WTC11 (cell line): ENCODE results near the gene USP50. TPM values are rescaled to one million over a fixed set of nuclear protein-coding genes. Genes with fewer than 3 reads are reported as not detected.

Experiments
- ATAC-seq: fragments of 200-7000 bp; cut with Tn5 transposase; 2 replicates; pipeline ENCODE4 v1.10.0; 2021; ENCODE audit warnings: mild to moderate bottlenecking, moderate library complexity
- CTCF ChIA-PET: fragments of 300-600 bp; sonication (Branson Sonifier 250); formaldehyde crosslinking; loops from one replicate; lab custom pipeline; 2021; ENCODE audit warnings: antibody characterized with exemption; lab: Charles Lee
- POLR2A ChIA-PET: fragments of 350-600 bp; sonication (Branson Sonifier 250); formaldehyde crosslinking; loops from one replicate; lab custom pipeline; 2021; ENCODE audit warnings: antibody characterized with exemption; lab: Charles Lee
- DNase-seq: peaks from one replicate; pipeline ENCODE4 v3.0.0; 2021; ENCODE audit warnings: low spot score
- H3K27ac Mint-ChIP-seq: 2 replicates; pipeline ENCODE4 v1.8.0; 2021; ENCODE audit warnings: mixed read lengths
- H3K27me3 Mint-ChIP-seq: 2 replicates; pipeline ENCODE4 v1.8.0; 2021; ENCODE audit warnings: low read depth, mild to moderate bottlenecking, moderate library complexity, mixed read lengths
- H3K36me3 Mint-ChIP-seq: 2 replicates; pipeline ENCODE4 v1.8.0; 2021; ENCODE audit warnings: mixed read lengths
- H3K4me1 Mint-ChIP-seq: 2 replicates; pipeline ENCODE4 v1.8.0; 2022; ENCODE audit warnings: mixed read lengths
- H3K4me3 Mint-ChIP-seq: 2 replicates; pipeline ENCODE4 v1.8.0; 2021; ENCODE audit warnings: mild to moderate bottlenecking, moderate library complexity, mixed read lengths
- H3K9me3 Mint-ChIP-seq: 2 replicates; pipeline ENCODE4 v1.8.0; 2021; ENCODE audit warnings: mixed read lengths
- AFF4 ChIP-seq: sonication (generic); formaldehyde crosslinking; IDR thresholded peaks from 2 replicates; pipeline ENCODE4 v1.8.1; 2023; ENCODE audit warnings: mild to moderate bottlenecking, missing genetic modification reagents, borderline replicate concordance
- ARID4B ChIP-seq: sonication (generic); formaldehyde crosslinking; IDR thresholded peaks from 2 replicates; pipeline ENCODE4 v1.8.0; 2023; ENCODE audit warnings: missing genetic modification reagents, mild to moderate bottlenecking, borderline replicate concordance
- CBFB ChIP-seq: sonication (generic); formaldehyde crosslinking; IDR thresholded peaks from 2 replicates; pipeline ENCODE4 v1.8.1; 2022; ENCODE audit warnings: mild to moderate bottlenecking, low read depth, missing genetic modification reagents
- ETV6 ChIP-seq: sonication (generic); formaldehyde crosslinking; IDR thresholded peaks from 2 replicates; pipeline ENCODE4 v1.8.1; 2022; ENCODE audit warnings: mild to moderate bottlenecking, missing genetic modification reagents
- FOXJ3 ChIP-seq: sonication (generic); formaldehyde crosslinking; IDR thresholded peaks from 2 replicates; pipeline ENCODE4 v1.9.0; 2021; ENCODE audit warnings: missing genetic modification reagents, mild to moderate bottlenecking, borderline replicate concordance
- FOXK1 ChIP-seq: sonication (generic); formaldehyde crosslinking; IDR thresholded peaks from 2 replicates; pipeline ENCODE4 v1.8.0; 2022; ENCODE audit warnings: mild to moderate bottlenecking, moderate library complexity, missing genetic modification reagents
- GRHL2 ChIP-seq: fragments of 250-450 bp; sonication (Bioruptor Pico); IDR thresholded peaks from 2 replicates; pipeline ENCODE4 v1.8.0; 2022; ENCODE audit warnings: mild to moderate bottlenecking, moderate library complexity; ENCODE audit not compliant: insufficient replicate concordance, severe bottlenecking
- IRF2 ChIP-seq: sonication (generic); formaldehyde crosslinking; IDR thresholded peaks from 2 replicates; pipeline ENCODE4 v1.8.0; 2022; ENCODE audit warnings: low read depth, missing genetic modification reagents, borderline replicate concordance
- KAT7 ChIP-seq: sonication (generic); formaldehyde crosslinking; IDR thresholded peaks from 2 replicates; pipeline ENCODE4 v1.8.1; 2023; ENCODE audit warnings: missing genetic modification reagents, mild to moderate bottlenecking, borderline replicate concordance
- ZBTB43 ChIP-seq: sonication (generic); formaldehyde crosslinking; IDR thresholded peaks from 2 replicates; pipeline ENCODE4 v1.8.1; 2023; ENCODE audit warnings: mild to moderate bottlenecking, missing genetic modification reagents
- ZNF219 ChIP-seq: sonication (generic); formaldehyde crosslinking; IDR thresholded peaks from 2 replicates; pipeline ENCODE4 v1.8.0; 2023; ENCODE audit warnings: missing genetic modification reagents, mild to moderate bottlenecking, borderline replicate concordance
- ZNF396 ChIP-seq: fragments of 250-450 bp; sonication (Bioruptor Pico); IDR thresholded peaks from 2 replicates; pipeline ENCODE4 v1.8.0; 2021; ENCODE audit warnings: mild to moderate bottlenecking, moderate library complexity, borderline replicate concordance
- ZNF416 ChIP-seq: fragments of 250-450 bp; sonication (Bioruptor Pico); IDR thresholded peaks from 2 replicates; pipeline ENCODE4 v1.9.0; 2021; ENCODE audit warnings: mild to moderate bottlenecking, inconsistent platforms
- total RNA-seq: library from RNA; stranded (reverse); gene quantifications from 3 replicates; pipeline ENCODE4 v1.2.3, GENCODE V29; 2021
- TF ChIP-seq, protein P1 (sequence below): sonication (generic); formaldehyde crosslinking; IDR thresholded peaks from 2 replicates; pipeline ENCODE4 v1.8.1; 2023; ENCODE audit warnings: mild to moderate bottlenecking, missing genetic modification reagents, moderate library complexity
- TF ChIP-seq, protein P2 (sequence below): fragments of 250-450 bp; sonication (Bioruptor Pico); conservative IDR thresholded peaks from 2 replicates; pipeline ENCODE4 v1.9.0; 2021; ENCODE audit warnings: mild to moderate bottlenecking
- TF ChIP-seq, protein P3 (sequence below): sonication (generic); formaldehyde crosslinking; IDR thresholded peaks from 2 replicates; pipeline ENCODE4 v1.8.0; 2022; ENCODE audit warnings: mild to moderate bottlenecking, missing genetic modification reagents
- TF ChIP-seq, protein P4 (sequence below): fragments of 250-450 bp; sonication (Bioruptor Pico); IDR thresholded peaks from 2 replicates; pipeline ENCODE4 v2.1.2; 2022; ENCODE audit warnings: mild to moderate bottlenecking, moderate library complexity
- TF ChIP-seq, protein P5 (sequence below): sonication (generic); formaldehyde crosslinking; IDR thresholded peaks from 2 replicates; pipeline ENCODE4 v1.8.0; 2022; ENCODE audit warnings: mild to moderate bottlenecking, missing genetic modification reagents

USP50 gene
- total RNA-seq, 1 experiment from 2014 or later = not detected

DNA sequence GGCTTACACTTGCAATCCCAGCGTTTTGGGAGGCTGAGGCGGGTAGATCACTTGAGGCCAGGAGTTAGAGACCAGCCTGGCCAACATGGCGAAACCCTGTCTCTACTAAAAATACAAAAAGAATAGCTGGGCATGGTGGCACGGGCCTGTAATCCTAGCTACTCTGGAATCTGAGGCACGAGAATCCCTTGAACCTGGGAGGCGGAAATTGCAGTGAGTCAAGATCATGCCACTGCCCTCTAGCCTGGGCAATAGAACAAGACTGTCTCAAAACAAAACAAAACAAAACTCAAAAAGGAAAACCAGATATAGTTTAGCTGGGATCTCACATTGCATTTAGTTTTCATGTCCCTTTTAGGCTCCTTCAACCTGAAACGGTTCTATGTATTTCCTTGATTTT lies 2.9 kb upstream of the USP50 start:
- ATAC-seq (no peak), DNase-seq (no peak)
- Mint-ChIP-seq H3K4me1 (peaks cover 11% of the 10 kb centered on the region), H3K4me3 (no peak overlapping the region), H3K36me3 (no peaks in the 10 kb centered on the region), H3K27ac (no peak overlapping the region), H3K27me3 (no peaks in the 10 kb centered on the region), H3K9me3 (0 out of 2 replicates have a peak, but pooled peaks cover 3% of the 10 kb centered on the region)
- POLR2A ChIA-PET = no interaction called here
- TF ChIP-seq FOXK1 (CRISPR knock-in tag) (no peak), FOXJ3 (CRISPR knock-in tag) (no peak), ARID4B (CRISPR knock-in tag) (no peak), AFF4 (CRISPR knock-in tag) (no peak), IRF2 (CRISPR knock-in tag) (no peak), ZNF416 (CRISPR knock-in tag) (no peak), ZNF219 (CRISPR knock-in tag) (no peak)
- TF ChIP-seq, protein P1, sequence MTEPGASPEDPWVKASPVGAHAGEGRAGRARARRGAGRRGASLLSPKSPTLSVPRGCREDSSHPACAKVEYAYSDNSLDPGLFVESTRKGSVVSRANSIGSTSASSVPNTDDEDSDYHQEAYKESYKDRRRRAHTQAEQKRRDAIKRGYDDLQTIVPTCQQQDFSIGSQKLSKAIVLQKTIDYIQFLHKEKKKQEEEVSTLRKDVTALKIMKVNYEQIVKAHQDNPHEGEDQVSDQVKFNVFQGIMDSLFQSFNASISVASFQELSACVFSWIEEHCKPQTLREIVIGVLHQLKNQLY = no peak
- TF ChIP-seq, protein P2, sequence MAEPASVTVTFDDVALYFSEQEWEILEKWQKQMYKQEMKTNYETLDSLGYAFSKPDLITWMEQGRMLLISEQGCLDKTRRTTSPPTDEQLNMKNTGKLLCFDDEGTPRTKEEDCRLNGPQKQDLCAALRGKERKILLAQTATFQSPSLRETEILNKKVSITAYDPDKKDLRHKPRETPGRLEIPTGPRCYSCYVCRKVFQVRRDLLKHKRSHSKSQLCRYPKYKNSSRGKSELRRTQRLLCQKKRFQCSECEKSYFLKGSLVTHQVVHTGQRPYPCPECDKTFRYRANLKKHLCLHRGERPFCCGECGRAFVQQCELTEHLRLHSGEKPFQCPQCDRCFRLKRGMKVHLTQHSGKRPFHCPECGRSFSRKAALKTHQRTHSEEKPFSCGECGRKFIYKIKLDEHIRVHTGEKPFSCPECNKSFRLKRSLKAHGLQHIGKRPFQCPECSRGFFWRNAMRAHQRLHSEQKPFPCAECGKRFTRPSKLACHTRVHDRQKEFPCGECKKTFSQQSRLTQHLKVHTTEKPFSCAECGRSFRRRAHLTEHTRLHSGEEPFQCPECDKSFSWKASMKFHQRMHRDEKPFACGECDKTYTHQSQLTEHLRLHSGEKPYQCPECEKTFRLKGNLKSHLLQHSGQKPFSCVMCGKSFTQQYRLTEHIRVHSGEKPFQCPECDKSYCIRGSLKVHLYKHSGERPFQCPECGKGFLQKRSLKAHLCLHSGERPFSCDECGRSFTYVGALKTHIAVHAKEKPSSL (CRISPR knock-in tag) = no peak
- CTCF ChIA-PET = no interaction called here

DNA sequence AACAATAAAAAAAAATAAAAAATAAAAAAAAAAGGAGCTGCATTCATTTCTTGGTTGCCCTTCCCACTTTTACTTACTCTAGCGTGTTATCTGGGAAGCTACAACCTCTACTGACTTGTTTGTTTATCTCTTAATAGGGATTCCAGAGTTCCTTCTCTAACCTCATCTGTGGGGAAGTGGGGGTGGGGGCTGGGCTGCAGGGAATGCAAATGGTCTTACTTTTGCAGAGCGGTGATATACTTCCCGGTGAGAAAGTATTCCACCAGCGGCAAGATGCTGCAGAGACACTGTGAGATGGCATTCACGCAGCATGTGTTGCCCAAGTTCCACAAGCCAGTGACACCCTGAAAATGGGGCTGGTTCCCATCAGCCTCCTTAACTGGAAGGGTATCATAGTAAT lies 2.1 kb downstream of the USP50 start:
- Mint-ChIP-seq H3K4me3 (no peak overlapping the region), H3K27ac (no peak overlapping the region), H3K27me3 (no peaks in the 10 kb centered on the region), H3K36me3 (no peaks in the 10 kb centered on the region), H3K9me3 (no peaks in the 10 kb centered on the region), H3K4me1 (peaks cover 4% of the 10 kb centered on the region)
- POLR2A ChIA-PET = interaction anchor here (0.7 kb wide), 1 partner anchor 31 kb away, joined by 3 read pairs; no protein-coding TSS in a partner anchor
- CTCF ChIA-PET = no interaction called here
- DNase-seq (no peak), ATAC-seq (peak; percentile 24; the same call in 1 of the 2 replicates)
- TF ChIP-seq, protein P1 = no peak
- TF ChIP-seq ETV6 (CRISPR knock-in tag) (no peak), ZBTB43 (CRISPR knock-in tag) (no peak), ZNF396 (CRISPR knock-in tag) (no peak), GRHL2 (no peak), KAT7 (CRISPR knock-in tag) (no peak), CBFB (no peak)
- TF ChIP-seq, protein P3, sequence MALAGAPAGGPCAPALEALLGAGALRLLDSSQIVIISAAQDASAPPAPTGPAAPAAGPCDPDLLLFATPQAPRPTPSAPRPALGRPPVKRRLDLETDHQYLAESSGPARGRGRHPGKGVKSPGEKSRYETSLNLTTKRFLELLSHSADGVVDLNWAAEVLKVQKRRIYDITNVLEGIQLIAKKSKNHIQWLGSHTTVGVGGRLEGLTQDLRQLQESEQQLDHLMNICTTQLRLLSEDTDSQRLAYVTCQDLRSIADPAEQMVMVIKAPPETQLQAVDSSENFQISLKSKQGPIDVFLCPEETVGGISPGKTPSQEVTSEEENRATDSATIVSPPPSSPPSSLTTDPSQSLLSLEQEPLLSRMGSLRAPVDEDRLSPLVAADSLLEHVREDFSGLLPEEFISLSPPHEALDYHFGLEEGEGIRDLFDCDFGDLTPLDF = no peak
- TF ChIP-seq, protein P4, sequence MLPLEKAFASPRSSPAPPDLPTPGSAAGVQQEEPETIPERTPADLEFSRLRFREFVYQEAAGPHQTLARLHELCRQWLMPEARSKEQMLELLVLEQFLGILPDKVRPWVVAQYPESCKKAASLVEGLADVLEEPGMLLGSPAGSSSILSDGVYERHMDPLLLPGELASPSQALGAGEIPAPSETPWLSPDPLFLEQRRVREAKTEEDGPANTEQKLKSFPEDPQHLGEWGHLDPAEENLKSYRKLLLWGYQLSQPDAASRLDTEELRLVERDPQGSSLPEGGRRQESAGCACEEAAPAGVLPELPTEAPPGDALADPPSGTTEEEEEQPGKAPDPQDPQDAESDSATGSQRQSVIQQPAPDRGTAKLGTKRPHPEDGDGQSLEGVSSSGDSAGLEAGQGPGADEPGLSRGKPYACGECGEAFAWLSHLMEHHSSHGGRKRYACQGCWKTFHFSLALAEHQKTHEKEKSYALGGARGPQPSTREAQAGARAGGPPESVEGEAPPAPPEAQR (CRISPR knock-in tag) = no peak
- TF ChIP-seq, protein P5, sequence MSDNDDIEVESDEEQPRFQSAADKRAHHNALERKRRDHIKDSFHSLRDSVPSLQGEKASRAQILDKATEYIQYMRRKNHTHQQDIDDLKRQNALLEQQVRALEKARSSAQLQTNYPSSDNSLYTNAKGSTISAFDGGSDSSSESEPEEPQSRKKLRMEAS (CRISPR knock-in tag) = no peak
